K562 (cell line): ENCODE measurements around the gene DAAM1. TPM values are rescaled to one million over a fixed set of nuclear protein-coding genes. Genes with fewer than 3 reads are reported as not detected.
A peak's percentile ranks its signal among the peaks of the same experiment; 100 is the strongest.

Source experiments
- ARID1B ChIP-seq: fragments of 450-650 bp; IDR thresholded peaks from 2 replicates; pipeline ENCODE4 v1.6.1; 2016; ENCODE audit warnings: antibody characterized with exemption, mild to moderate bottlenecking, inconsistent platforms
- CEBPB ChIP-seq: fragments of 450-650 bp; IDR thresholded peaks from 2 replicates; pipeline ENCODE4 v1.6.1; 2016; ENCODE audit warnings: missing genetic modification characterization, missing compliant biosample characterization
- COPS2 ChIP-seq: fragments of 450-650 bp; conservative IDR thresholded peaks from 2 replicates; pipeline ENCODE4 v1.6.1; 2016; ENCODE audit warnings: mild to moderate bottlenecking, moderate library complexity
- EP300 ChIP-seq: IDR thresholded peaks from 2 replicates; pipeline ENCODE4 v1.6.1; 2012; ENCODE audit warnings: low read length, improper control_type of control experiment
- FOXA1 ChIP-seq: fragments of 450-650 bp; IDR thresholded peaks from 2 replicates; pipeline ENCODE4 v1.6.1; 2016; ENCODE audit warnings: mild to moderate bottlenecking, borderline replicate concordance
- GTF2E2 ChIP-seq: fragments of 200-800 bp; sonication (Bioruptor generic); IDR thresholded peaks from 2 replicates; pipeline ENCODE4 v1.6.1; 2016; ENCODE audit warnings: missing genetic modification characterization, missing compliant biosample characterization
- HDAC1 ChIP-seq, 2 experiments: fragments of 450-650 bp; IDR thresholded peaks; 2 replicates each; pipeline ENCODE4 v1.6.1; 2016 to 2017; ENCODE audit warnings: inconsistent platforms in 1 of 2, mild to moderate bottlenecking in 1 of 2, moderate library complexity in 1 of 2
- POLR2A ChIP-seq: fragments of 450-650 bp; conservative IDR thresholded peaks from 2 replicates; pipeline ENCODE4 v1.6.1; 2016
- SAP30 ChIP-seq: fragments of 200-600 bp; sonication (generic); IDR thresholded peaks from 2 replicates; pipeline ENCODE4 v1.6.1; 2012; ENCODE audit warnings: borderline replicate concordance, low read depth, mild to moderate bottlenecking, moderate library complexity, low read length, control low read depth, inconsistent platforms; ENCODE audit not compliant: insufficient read depth, poor library complexity, severe bottlenecking
- SLC30A9 ChIP-seq: fragments of 250-450 bp; sonication (Bioruptor Pico); IDR thresholded peaks from 2 replicates; pipeline ENCODE4 v1.8.0; 2022; ENCODE audit warnings: mild to moderate bottlenecking, moderate library complexity
- SNIP1 ChIP-seq: fragments of 450-650 bp; IDR thresholded peaks from 2 replicates; pipeline ENCODE4 v1.7.1; 2017; ENCODE audit warnings: low read depth, mild to moderate bottlenecking
- TOE1 ChIP-seq, 2 experiments: fragments of 450-650 bp in 1 of 2; sonication (generic) in 1 of 2; formaldehyde crosslinking in 1 of 2; IDR thresholded peaks; 2 replicates each; pipeline versions ENCODE4 v1.7.1 to v1.8.0; 2016 to 2022; ENCODE audit warnings: borderline replicate concordance in 2 of 2, mild to moderate bottlenecking in 2 of 2, antibody characterized with exemption in 1 of 2, inconsistent platforms in 1 of 2, low read depth in 1 of 2, missing genetic modification reagents in 1 of 2, moderate library complexity in 1 of 2
- ZNF316 ChIP-seq: fragments of 450-650 bp; IDR thresholded peaks from 2 replicates; pipeline ENCODE4 v1.6.1; 2016
- ZNF408 ChIP-seq: fragments of 250-450 bp; sonication (Bioruptor Pico); IDR thresholded peaks from 2 replicates; pipeline ENCODE4 v1.4.0; 2020; ENCODE audit warnings: low read depth, mild to moderate bottlenecking, moderate library complexity
- polyA plus RNA-seq, 8 experiments: library from polyadenylated mRNA; depleted of rRNA in 4 of 8; stranded (reverse) in 5 of 8; unstranded in 3 of 8; fragments of >200 nt; fragmentation: Nextera tagmentation in 2 of 8; fragmentation: Illumina TruSeq in 1 of 8; extraction: Ambion mirVana in 2 of 8; extraction: Trizol in 1 of 8; gene quantifications; 2 replicates each; pipeline versions ENCODE4 v1.2.1 to v1.2.3, GENCODE V29; 2011 to 2014; ENCODE audit warnings: inconsistent platforms in 1 of 8, missing spikeins in 1 of 8
- total RNA-seq, 7 experiments: library from RNA; depleted of rRNA in 6 of 7; stranded (reverse); fragments of >200 nt in 6 of 7; fragmentation: Illumina TruSeq in 2 of 7; extraction: Trizol in 2 of 7; gene quantifications; 2 replicates each; pipeline versions ENCODE4 v1.2.1 to v1.2.3, GENCODE V29; 2011 to 2021; ENCODE audit warnings: low replicate concordance in 1 of 7
- TF ChIP-seq, protein P1 (sequence below): fragments of 450-650 bp; formaldehyde crosslinking; IDR thresholded peaks from 2 replicates; pipeline ENCODE4 v1.4.0; 2022; ENCODE audit warnings: missing genetic modification characterization
- TF ChIP-seq, protein P2 (sequence below), 2 experiments: IDR thresholded peaks in 1 of 2; conservative IDR thresholded peaks in 1 of 2; 2 replicates each; pipeline ENCODE4 v1.6.1; 2016; ENCODE audit warnings: low read depth in 2 of 2, mild to moderate bottlenecking in 1 of 2, missing compliant biosample characterization in 1 of 2, missing genetic modification characterization in 1 of 2, moderate library complexity in 1 of 2
- TF ChIP-seq, protein P3 (sequence below): fragments of 250-450 bp; sonication (Bioruptor Pico); IDR thresholded peaks from 2 replicates; pipeline ENCODE4 v1.8.0; 2021; ENCODE audit warnings: moderate library complexity, mild to moderate bottlenecking, inconsistent platforms
- TF ChIP-seq, protein P4 (sequence below): fragments of 250-450 bp; sonication (Bioruptor Pico); IDR thresholded peaks from 2 replicates; pipeline ENCODE4 v1.8.0; 2021; ENCODE audit warnings: borderline replicate concordance, mild to moderate bottlenecking, moderate library complexity; ENCODE audit not compliant: poor library complexity, severe bottlenecking
- TF ChIP-seq, protein P5 (sequence below): fragments of 450-650 bp; IDR thresholded peaks from 2 replicates; pipeline ENCODE4 v1.6.1; 2017; ENCODE audit warnings: mild to moderate bottlenecking, moderate library complexity

Gene DAAM1
- total and polyA plus RNA-seq, 9 of the 15 experiments (the other 6 are each of a cell fraction or from before 2014, with no cell fraction given): 3.6 to 11.6 (median 6.7) TPM

DNA sequence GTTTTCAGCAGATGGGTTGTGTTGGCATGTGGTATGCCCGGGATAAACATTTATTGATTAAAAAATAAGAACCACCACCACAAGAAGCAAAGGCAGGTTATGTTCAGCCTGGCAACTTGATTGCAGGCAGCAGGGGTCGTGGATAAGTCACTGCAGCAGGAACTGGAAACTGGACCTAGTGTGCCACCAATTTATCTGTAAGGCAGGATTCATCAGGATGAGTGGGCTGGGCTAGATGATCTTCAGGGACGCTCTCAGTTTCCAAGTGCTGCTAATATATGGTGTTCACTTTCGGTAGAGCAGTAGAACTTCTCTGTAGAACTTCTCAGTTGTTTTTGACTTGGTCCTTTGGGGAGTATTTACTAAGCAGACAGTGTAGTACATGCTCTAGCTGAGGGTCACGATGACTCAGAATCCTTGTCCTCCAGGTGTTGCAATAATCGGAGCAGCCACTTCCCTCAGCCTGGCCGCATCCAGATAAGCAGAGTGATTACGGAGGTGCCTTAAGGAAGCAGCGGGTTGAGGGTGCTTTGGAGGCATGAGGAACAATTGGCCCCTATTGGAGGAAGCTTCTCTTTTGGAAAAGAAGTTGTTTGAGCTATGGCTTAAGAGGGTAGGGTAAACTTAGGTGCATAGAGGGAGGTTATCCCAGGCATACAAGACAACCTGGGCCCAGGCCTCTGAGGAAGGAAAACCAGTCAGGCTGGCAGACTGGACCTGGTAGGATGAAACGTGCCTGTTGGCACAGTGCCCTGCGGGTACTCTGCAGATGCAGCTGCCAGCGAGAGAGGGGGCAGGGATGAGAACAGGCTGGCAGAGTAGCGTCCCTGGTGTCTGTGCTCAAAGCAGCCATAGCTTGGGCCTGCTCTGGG is 172.7 kb downstream of the DAAM1 start (continued):
- TF ChIP-seq SAP30 (no peak), ARID1B (peak; percentile 92), ZNF316 (no peak), TOE1 (IDR thresholded peaks at IDR 0.05; ENCODE audit: borderline replicate concordance) (no peak), TOE1 (CRISPR knock-in tag; IDR thresholded peaks at IDR 0.05; ENCODE audit: borderline replicate concordance, low read depth) (no peak), ZNF408 (CRISPR knock-in tag) (no peak), SNIP1 (no peak), POLR2A (no peak), CEBPB (tag) (peak; percentile 99), SLC30A9 (CRISPR knock-in tag) (no peak), FOXA1 (no peak), COPS2 (no peak), EP300 (peak; percentile 76), GTF2E2 (tag) (no peak), HDAC1 (IDR thresholded peaks at IDR 0.05) (peak in 1 of 2 experiments; percentile 44; a peak in 2 of 4 replicates)
- TF ChIP-seq, protein P1, sequence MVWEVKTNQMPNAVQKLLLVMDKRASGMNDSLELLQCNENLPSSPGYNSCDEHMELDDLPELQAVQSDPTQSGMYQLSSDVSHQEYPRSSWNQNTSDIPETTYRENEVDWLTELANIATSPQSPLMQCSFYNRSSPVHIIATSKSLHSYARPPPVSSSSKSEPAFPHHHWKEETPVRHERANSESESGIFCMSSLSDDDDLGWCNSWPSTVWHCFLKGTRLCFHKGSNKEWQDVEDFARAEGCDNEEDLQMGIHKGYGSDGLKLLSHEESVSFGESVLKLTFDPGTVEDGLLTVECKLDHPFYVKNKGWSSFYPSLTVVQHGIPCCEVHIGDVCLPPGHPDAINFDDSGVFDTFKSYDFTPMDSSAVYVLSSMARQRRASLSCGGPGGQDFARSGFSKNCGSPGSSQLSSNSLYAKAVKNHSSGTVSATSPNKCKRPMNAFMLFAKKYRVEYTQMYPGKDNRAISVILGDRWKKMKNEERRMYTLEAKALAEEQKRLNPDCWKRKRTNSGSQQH (CRISPR knock-in tag): no peak
- TF ChIP-seq, protein P2, sequence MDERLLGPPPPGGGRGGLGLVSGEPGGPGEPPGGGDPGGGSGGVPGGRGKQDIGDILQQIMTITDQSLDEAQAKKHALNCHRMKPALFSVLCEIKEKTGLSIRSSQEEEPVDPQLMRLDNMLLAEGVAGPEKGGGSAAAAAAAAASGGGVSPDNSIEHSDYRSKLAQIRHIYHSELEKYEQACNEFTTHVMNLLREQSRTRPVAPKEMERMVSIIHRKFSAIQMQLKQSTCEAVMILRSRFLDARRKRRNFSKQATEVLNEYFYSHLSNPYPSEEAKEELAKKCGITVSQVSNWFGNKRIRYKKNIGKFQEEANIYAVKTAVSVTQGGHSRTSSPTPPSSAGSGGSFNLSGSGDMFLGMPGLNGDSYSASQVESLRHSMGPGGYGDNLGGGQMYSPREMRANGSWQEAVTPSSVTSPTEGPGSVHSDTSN (CRISPR knock-in tag; IDR thresholded peaks at IDR 0.05; ENCODE audit: low read depth): no peak
- TF ChIP-seq, protein P2 (tag; conservative IDR thresholded peaks at IDR 0.05; ENCODE audit: low read depth): no peak
- TF ChIP-seq, protein P3, sequence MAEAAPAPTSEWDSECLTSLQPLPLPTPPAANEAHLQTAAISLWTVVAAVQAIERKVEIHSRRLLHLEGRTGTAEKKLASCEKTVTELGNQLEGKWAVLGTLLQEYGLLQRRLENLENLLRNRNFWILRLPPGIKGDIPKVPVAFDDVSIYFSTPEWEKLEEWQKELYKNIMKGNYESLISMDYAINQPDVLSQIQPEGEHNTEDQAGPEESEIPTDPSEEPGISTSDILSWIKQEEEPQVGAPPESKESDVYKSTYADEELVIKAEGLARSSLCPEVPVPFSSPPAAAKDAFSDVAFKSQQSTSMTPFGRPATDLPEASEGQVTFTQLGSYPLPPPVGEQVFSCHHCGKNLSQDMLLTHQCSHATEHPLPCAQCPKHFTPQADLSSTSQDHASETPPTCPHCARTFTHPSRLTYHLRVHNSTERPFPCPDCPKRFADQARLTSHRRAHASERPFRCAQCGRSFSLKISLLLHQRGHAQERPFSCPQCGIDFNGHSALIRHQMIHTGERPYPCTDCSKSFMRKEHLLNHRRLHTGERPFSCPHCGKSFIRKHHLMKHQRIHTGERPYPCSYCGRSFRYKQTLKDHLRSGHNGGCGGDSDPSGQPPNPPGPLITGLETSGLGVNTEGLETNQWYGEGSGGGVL: no peak
- TF ChIP-seq, protein P4, sequence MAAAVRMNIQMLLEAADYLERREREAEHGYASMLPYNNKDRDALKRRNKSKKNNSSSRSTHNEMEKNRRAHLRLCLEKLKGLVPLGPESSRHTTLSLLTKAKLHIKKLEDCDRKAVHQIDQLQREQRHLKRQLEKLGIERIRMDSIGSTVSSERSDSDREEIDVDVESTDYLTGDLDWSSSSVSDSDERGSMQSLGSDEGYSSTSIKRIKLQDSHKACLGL (CRISPR knock-in tag): no peak
- TF ChIP-seq, protein P5, sequence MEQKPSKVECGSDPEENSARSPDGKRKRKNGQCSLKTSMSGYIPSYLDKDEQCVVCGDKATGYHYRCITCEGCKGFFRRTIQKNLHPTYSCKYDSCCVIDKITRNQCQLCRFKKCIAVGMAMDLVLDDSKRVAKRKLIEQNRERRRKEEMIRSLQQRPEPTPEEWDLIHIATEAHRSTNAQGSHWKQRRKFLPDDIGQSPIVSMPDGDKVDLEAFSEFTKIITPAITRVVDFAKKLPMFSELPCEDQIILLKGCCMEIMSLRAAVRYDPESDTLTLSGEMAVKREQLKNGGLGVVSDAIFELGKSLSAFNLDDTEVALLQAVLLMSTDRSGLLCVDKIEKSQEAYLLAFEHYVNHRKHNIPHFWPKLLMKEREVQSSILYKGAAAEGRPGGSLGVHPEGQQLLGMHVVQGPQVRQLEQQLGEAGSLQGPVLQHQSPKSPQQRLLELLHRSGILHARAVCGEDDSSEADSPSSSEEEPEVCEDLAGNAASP: no peak
